Stimulated activated CD8-positive, alpha-beta memory T cell treated with anti-CD3 and anti-CD28 coated beads, Interleukin-15, amount 100 ng/mL, for 24 hours (primary cell): Measurements from ENCODE around the gene C1QTNF12.

ENCODE experiments used
- DNase-seq: peaks from one replicate; pipeline ENCODE4 v3.0.0-alpha.2; 2020; ENCODE audit warnings: low read depth

Gene C1QTNF12

GRCh38 chr1:1213345-1214265 lies 32.9 kb downstream of the C1QTNF12 start, which contains the start of gene TNFRSF4:
Gene TNFRSF4, minus strand, starts transcription at chr1:1214153. Its CDS starts 26 bp downstream, at chr1:1214127.
- no peak for DNase-seq

- no peak for DNase-seq
Measured at GRCh38 chr1:1212780-1213344, 33.7 kb downstream of the C1QTNF12 start.

GRCh38 chr1:1211541-1212441 lies 34.7 kb downstream of the C1QTNF12 start:
- no peak for DNase-seq

- DNase-seq = no peak
Measured at GRCh38 chr1:1210726-1211540, 35.6 kb downstream of the C1QTNF12 start.

- DNase-seq = no peak
Measured at GRCh38 chr1:1208713-1209433, 37.6 kb downstream of the C1QTNF12 start.

GRCh38 chr1:1207571-1207892 lies 39.0 kb downstream of the C1QTNF12 start:
- DNase-seq = no peak

- DNase-seq = no peak
Measured at GRCh38 chr1:1206966-1207531, 39.5 kb downstream of the C1QTNF12 start.

- no peak for DNase-seq
Measured at GRCh38 chr1:1206376-1206965, 40.1 kb downstream of the C1QTNF12 start, which contains the start of gene TNFRSF18. Gene TNFRSF18, minus strand, starts transcription at chr1:1206592. Its CDS starts 21 bp downstream, at chr1:1206571.

GRCh38 chr1:1205769-1206375 lies 40.6 kb downstream of the C1QTNF12 start:
- no peak for DNase-seq

GRCh38 chr1:1204998-1205768 lies 41.3 kb downstream of the C1QTNF12 start:
- no peak for DNase-seq

- no peak for DNase-seq
Measured at GRCh38 chr1:1204425-1204920, 42.0 kb downstream of the C1QTNF12 start.

- DNase-seq = no peak
Measured at GRCh38 chr1:1203561-1204424, 42.7 kb downstream of the C1QTNF12 start.

- no peak for DNase-seq
Measured at GRCh38 chr1:1202831-1203560, 43.5 kb downstream of the C1QTNF12 start.

GRCh38 chr1:1200876-1201810 lies 45.4 kb downstream of the C1QTNF12 start:
- peak; percentile 66 for DNase-seq

GRCh38 chr1:1199961-1200875 lies 46.3 kb downstream of the C1QTNF12 start:
- no peak for DNase-seq
